Ecto neural progenitor cell (in vitro differentiated cells): ENCODE results near the gene AS3MT.
"Not testable (repeated sequence)": the region's sequence is repeated elsewhere in the genome, so short reads cannot be mapped to it uniquely, and the experiment has no call there.

Experiments used
- DNase-seq: peaks from one replicate; pipeline ENCODE4 v3.0.0-alpha.2; 2018; ENCODE audit warnings: low spot score

AS3MT gene

GRCh38 chr10:102919246-102919959 lies 50.1 kb downstream of the AS3MT start:
- peak; percentile 63 for DNase-seq

- DNase-seq, result no peak
Observed at GRCh38 chr10:102919992-102920739, 50.9 kb downstream of the AS3MT start.

GRCh38 chr10:102923601-102924000 lies 54.3 kb downstream of the AS3MT start:
- no peak for DNase-seq

- no peak for DNase-seq
Observed at GRCh38 chr10:102926842-102927241, 57.6 kb downstream of the AS3MT start.

GRCh38 chr10:102927311-102928010 lies 58.2 kb downstream of the AS3MT start:
- DNase-seq, result no peak

GRCh38 chr10:102928442-102928841 lies 59.2 kb downstream of the AS3MT start:
- DNase-seq, result not testable (repeated sequence)

- no peak for DNase-seq
Observed at GRCh38 chr10:102930720-102931119, 61.5 kb downstream of the AS3MT start.

- DNase-seq, result no peak
Observed at GRCh38 chr10:102931643-102932042, 62.4 kb downstream of the AS3MT start.

GRCh38 chr10:102935505-102935904 lies 66.2 kb downstream of the AS3MT start:
- no peak for DNase-seq

- DNase-seq, result no peak
Observed at GRCh38 chr10:102935939-102936605, 66.8 kb downstream of the AS3MT start.

GRCh38 chr10:102941401-102941800 lies 72.1 kb downstream of the AS3MT start:
- DNase-seq, result no peak

- no peak for DNase-seq
Observed at GRCh38 chr10:102945449-102945848, 76.2 kb downstream of the AS3MT start.

GRCh38 chr10:102945962-102946361 lies 76.7 kb downstream of the AS3MT start:
- DNase-seq, result no peak

GRCh38 chr10:102946992-102947391 lies 77.7 kb downstream of the AS3MT start:
- DNase-seq, result no peak

GRCh38 chr10:102948176-102948575 lies 78.9 kb downstream of the AS3MT start:
- no peak for DNase-seq

- DNase-seq, result no peak
Observed at GRCh38 chr10:102948786-102949185, 79.5 kb downstream of the AS3MT start.

- DNase-seq, result no peak
Observed at GRCh38 chr10:102949916-102950315, 80.6 kb downstream of the AS3MT start.

GRCh38 chr10:102951316-102951715 lies 82.0 kb downstream of the AS3MT start:
- DNase-seq, result no peak
